HepG2 (cell line): ENCODE results near the gene CHN2. TPM values are rescaled to one million over a fixed set of nuclear protein-coding genes. Genes with fewer than 3 reads are reported as not detected.

Experiments
- ATAC-seq: fragments of 200-7000 bp; cut with Tn5 transposase; 3 replicates; pipeline ENCODE4 v1.9.1; 2020; ENCODE audit warnings: mild to moderate bottlenecking, moderate library complexity
- BruUV-seq: library from RNA; stranded (reverse); fragments of 400-500 nt; replicated peaks from 2 replicates; lab custom pipeline; 2021; lab: Mats Ljungman, UMichigan
- CTCF ChIA-PET: fragments of 300-600 bp; formaldehyde crosslinking; extraction: SDS; loops from one replicate; lab custom pipeline; 2021; ENCODE audit warnings: low total read pairs, inconsistent platforms, low intra/inter-chr PET ratio; lab: Yijun Ruan, JAX
- POLR2A ChIA-PET: fragments of 350-600 bp; sonication (Branson Sonifier 250); formaldehyde crosslinking; loops from one replicate; lab custom pipeline; 2020; ENCODE audit warnings: antibody characterized with exemption, inconsistent platforms; lab: Yijun Ruan, JAX
- DNase-seq: peaks from one replicate; pipeline ENCODE4 v3.0.0-alpha.2; 2015; ENCODE audit warnings: low spot score
- FAIRE-seq: peaks from 3 replicates; lab custom pipeline; 2011; peaks lifted over from hg19 to GRCh38; lab: Jason Lieb, UNC
- H2AFZ ChIP-seq: one replicate; pipeline ENCODE4 v1.6.1; 2011; ENCODE audit warnings: low read length, inconsistent platforms
- H3K27ac ChIP-seq: fragments of 300-600 bp; 3 replicates; pipeline ENCODE4 v1.8.0; 2011; ENCODE audit warnings: mixed run types, mild to moderate bottlenecking, mixed read lengths, low read length, inconsistent platforms; ENCODE audit not compliant: insufficient read depth; ENCODE audit errors: extremely low read length
- H3K27me3 ChIP-seq, 2 experiments: fragments of 200-600 bp in 1 of 2; 2 replicates in 1 of 2; 3 replicates in 1 of 2; pipeline versions ENCODE4 v1.6.0 to v1.8.0; 2011; ENCODE audit warnings: low read length in 2 of 2, mild to moderate bottlenecking in 2 of 2, moderate library complexity in 2 of 2, inconsistent platforms in 1 of 2; ENCODE audit not compliant: insufficient read depth in 2 of 2, control insufficient read depth in 1 of 2
- H3K36me3 ChIP-seq, 2 experiments: fragments of 200-600 bp in 1 of 2; replicated peaks in 1 of 2; 2 replicates in 1 of 2; 3 replicates in 1 of 2; pipeline versions ENCODE4 v1.5.1 to v1.8.0; 2011; ENCODE audit warnings: low read length in 2 of 2, inconsistent platforms in 1 of 2; ENCODE audit not compliant: insufficient read depth in 2 of 2, control insufficient read depth in 1 of 2
- H3K4me1 ChIP-seq: 2 replicates; pipeline ENCODE4 v1.5.1; 2012; ENCODE audit warnings: low read length, inconsistent platforms; ENCODE audit not compliant: insufficient read depth
- H3K4me2 ChIP-seq: 2 replicates; pipeline ENCODE4 v1.6.0; 2011; ENCODE audit warnings: low read depth, low read length, inconsistent platforms
- H3K4me3 ChIP-seq, 3 experiments: fragments of 200-600 bp in 1 of 3; sonication (generic), shearing (Covaris generic) in 1 of 3; replicated peaks in 1 of 3; 2 replicates each; pipeline ENCODE4 v1.5.1; 2011 to 2016; ENCODE audit warnings: low read length in 3 of 3, inconsistent platforms in 2 of 3, low read depth in 2 of 3, mild to moderate bottlenecking in 2 of 3, control low read depth in 1 of 3, mixed read lengths in 1 of 3; ENCODE audit not compliant: insufficient read depth in 1 of 3
- H3K79me2 ChIP-seq: one replicate; pipeline ENCODE4 v1.6.1; 2011; ENCODE audit warnings: low read length, inconsistent platforms; ENCODE audit not compliant: insufficient read depth
- H3K9ac ChIP-seq: 2 replicates; pipeline ENCODE4 v1.6.0; 2011; ENCODE audit warnings: mild to moderate bottlenecking, low read depth, low read length, inconsistent platforms; ENCODE audit not compliant: insufficient read depth
- H3K9me3 ChIP-seq: 2 replicates; pipeline ENCODE4 v1.5.1; 2012; ENCODE audit warnings: mild to moderate bottlenecking, low read length
- H4K20me1 ChIP-seq: 2 replicates; pipeline ENCODE4 v1.6.0; 2011; ENCODE audit warnings: inconsistent platforms, mild to moderate bottlenecking, low read length, moderate library complexity; ENCODE audit not compliant: insufficient read depth
- ADNP ChIP-seq: sonication (generic); formaldehyde crosslinking; IDR thresholded peaks from 2 replicates; pipeline ENCODE4 v1.4.0; 2020; ENCODE audit warnings: missing genetic modification reagents
- ARNT2 ChIP-seq: sonication (generic); formaldehyde crosslinking; IDR thresholded peaks from 2 replicates; pipeline ENCODE4 v1.8.0; 2022; ENCODE audit warnings: mild to moderate bottlenecking, low read depth, missing genetic modification reagents, moderate library complexity
- BHLHE40 ChIP-seq: IDR thresholded peaks from 2 replicates; pipeline ENCODE4 v1.6.1; 2011; ENCODE audit warnings: low read length, improper control_type of control experiment
- HCFC1 ChIP-seq: fragments of 150-350 bp; IDR thresholded peaks from 2 replicates; pipeline ENCODE4 v1.6.1; 2014; ENCODE audit warnings: low read depth, low read length
- HOXA7 ChIP-seq: sonication (generic); formaldehyde crosslinking; IDR thresholded peaks from 2 replicates; pipeline ENCODE4 v1.8.1; 2022; ENCODE audit warnings: mild to moderate bottlenecking, missing genetic modification reagents, moderate library complexity
- MLLT10 ChIP-seq: sonication (generic); formaldehyde crosslinking; IDR thresholded peaks from 2 replicates; pipeline ENCODE4 v1.4.0; 2020; ENCODE audit warnings: missing genetic modification reagents
- NFATC3 ChIP-seq: sonication (generic); formaldehyde crosslinking; IDR thresholded peaks from 2 replicates; pipeline ENCODE4 v1.5.1; 2020; ENCODE audit warnings: mild to moderate bottlenecking, missing genetic modification reagents
- NFE2L1 ChIP-seq: sonication (generic); formaldehyde crosslinking; IDR thresholded peaks from 2 replicates; pipeline ENCODE4 v1.4.0; 2020; ENCODE audit warnings: missing genetic modification reagents, mild to moderate bottlenecking, borderline replicate concordance
- NR2F1 ChIP-seq, 2 experiments: fragments of 450-650 bp in 1 of 2; formaldehyde crosslinking in 1 of 2; IDR thresholded peaks; 2 replicates each; pipeline versions ENCODE4 v1.5.0 to v1.6.1; 2016 to 2020; ENCODE audit warnings: mild to moderate bottlenecking in 1 of 2, missing compliant biosample characterization in 1 of 2, missing genetic modification reagents in 1 of 2, moderate library complexity in 1 of 2
- TERF1 ChIP-seq: sonication (generic); formaldehyde crosslinking; IDR thresholded peaks from 2 replicates; pipeline ENCODE4 v1.8.0; 2022; ENCODE audit warnings: mild to moderate bottlenecking, missing genetic modification reagents, moderate library complexity
- THYN1 ChIP-seq: sonication (generic); formaldehyde crosslinking; IDR thresholded peaks from 2 replicates; pipeline ENCODE4 v1.8.1; 2023; ENCODE audit warnings: low read depth, mild to moderate bottlenecking, moderate library complexity, missing genetic modification reagents, borderline replicate concordance
- YEATS2 ChIP-seq: sonication (generic); formaldehyde crosslinking; IDR thresholded peaks from 2 replicates; pipeline ENCODE4 v1.4.0; 2020; ENCODE audit warnings: missing genetic modification reagents, borderline replicate concordance
- ZFYVE20 ChIP-seq: sonication (generic); formaldehyde crosslinking; IDR thresholded peaks from 2 replicates; pipeline ENCODE4 v1.8.0; 2023; ENCODE audit warnings: low read depth, mild to moderate bottlenecking, moderate library complexity, missing genetic modification reagents, borderline replicate concordance
- ZKSCAN1 ChIP-seq: fragments of 150-350 bp; IDR thresholded peaks from 2 replicates; pipeline ENCODE4 v1.6.1; 2014; ENCODE audit warnings: low read length
- ZNF460 ChIP-seq: sonication (generic); formaldehyde crosslinking; IDR thresholded peaks from 2 replicates; pipeline ENCODE4 v1.5.1; 2020; ENCODE audit warnings: missing genetic modification reagents, mild to moderate bottlenecking, borderline replicate concordance
- ZNF678 ChIP-seq: sonication (generic); formaldehyde crosslinking; IDR thresholded peaks from 2 replicates; pipeline ENCODE4 v1.4.0; 2020; ENCODE audit warnings: mild to moderate bottlenecking, missing genetic modification reagents
- ZNF776 ChIP-seq: sonication (generic); formaldehyde crosslinking; IDR thresholded peaks from 2 replicates; pipeline ENCODE4 v1.4.0; 2020; ENCODE audit warnings: mild to moderate bottlenecking, missing genetic modification reagents
- ZNF777 ChIP-seq: sonication (generic); formaldehyde crosslinking; IDR thresholded peaks from 2 replicates; pipeline ENCODE4 v1.4.0; 2020; ENCODE audit warnings: missing genetic modification reagents
- ZNF788 ChIP-seq: sonication (generic); formaldehyde crosslinking; IDR thresholded peaks from 2 replicates; pipeline ENCODE4 v1.5.0; 2020; ENCODE audit warnings: mild to moderate bottlenecking, missing genetic modification reagents, borderline replicate concordance
- WGBS: methylation state at CpG from one replicate; pipeline ENCODE4 v1.1.6; 2017; ENCODE audit warnings: low lambda C conversion rate; 5-methylcytosine and 5-hydroxymethylcytosine counted together
- in situ Hi-C: cut with HindIII; loops from 2 replicates; pipeline ENCODE4 v1.10.0; 2017; ENCODE audit warnings: low pct_unique_long_range_greater_than_20kb; ENCODE audit not compliant: extremely low pct_ligation_motif_present
- intact Hi-C: fragments of 100-400 bp; cut with micrococcal nuclease; formaldehyde crosslinking; loops from one replicate; pipeline ENCODE4 v1.10.0; 2022; ENCODE audit not compliant: unreplicated experiment
- polyA plus RNA-seq, 8 experiments: library from polyadenylated mRNA; depleted of rRNA in 3 of 8; stranded (reverse) in 7 of 8; unstranded in 1 of 8; fragments of >200 nt; fragmentation: Illumina TruSeq in 4 of 8; extraction: Trizol in 4 of 8; gene quantifications; 2 replicates each; pipeline versions ENCODE4 v1.2.1 to v1.2.3, GENCODE V29; 2011 to 2016; ENCODE audit warnings: low read depth in 4 of 8, missing spikeins in 1 of 8, mixed read lengths in 1 of 8; ENCODE audit not compliant: insufficient read depth in 1 of 8
- total RNA-seq, 5 experiments: library from RNA; depleted of rRNA; stranded (reverse); fragments of >200 nt; fragmentation: Illumina TruSeq; extraction: Trizol; gene quantifications; 2 replicates each; pipeline ENCODE4 v1.2.3, GENCODE V29; 2016; ENCODE audit warnings: low read depth in 1 of 5
- TF ChIP-seq, protein P1 (sequence below): sonication (generic); formaldehyde crosslinking; IDR thresholded peaks from 2 replicates; pipeline ENCODE4 v1.5.1; 2020; ENCODE audit warnings: missing genetic modification reagents, mild to moderate bottlenecking, borderline replicate concordance

Gene CHN2
- total and polyA plus RNA-seq, 2 of the 13 experiments (the other 11 are each of a cell fraction or from before 2014, with no cell fraction given): 23.5 to 30.5 TPM

DNA sequence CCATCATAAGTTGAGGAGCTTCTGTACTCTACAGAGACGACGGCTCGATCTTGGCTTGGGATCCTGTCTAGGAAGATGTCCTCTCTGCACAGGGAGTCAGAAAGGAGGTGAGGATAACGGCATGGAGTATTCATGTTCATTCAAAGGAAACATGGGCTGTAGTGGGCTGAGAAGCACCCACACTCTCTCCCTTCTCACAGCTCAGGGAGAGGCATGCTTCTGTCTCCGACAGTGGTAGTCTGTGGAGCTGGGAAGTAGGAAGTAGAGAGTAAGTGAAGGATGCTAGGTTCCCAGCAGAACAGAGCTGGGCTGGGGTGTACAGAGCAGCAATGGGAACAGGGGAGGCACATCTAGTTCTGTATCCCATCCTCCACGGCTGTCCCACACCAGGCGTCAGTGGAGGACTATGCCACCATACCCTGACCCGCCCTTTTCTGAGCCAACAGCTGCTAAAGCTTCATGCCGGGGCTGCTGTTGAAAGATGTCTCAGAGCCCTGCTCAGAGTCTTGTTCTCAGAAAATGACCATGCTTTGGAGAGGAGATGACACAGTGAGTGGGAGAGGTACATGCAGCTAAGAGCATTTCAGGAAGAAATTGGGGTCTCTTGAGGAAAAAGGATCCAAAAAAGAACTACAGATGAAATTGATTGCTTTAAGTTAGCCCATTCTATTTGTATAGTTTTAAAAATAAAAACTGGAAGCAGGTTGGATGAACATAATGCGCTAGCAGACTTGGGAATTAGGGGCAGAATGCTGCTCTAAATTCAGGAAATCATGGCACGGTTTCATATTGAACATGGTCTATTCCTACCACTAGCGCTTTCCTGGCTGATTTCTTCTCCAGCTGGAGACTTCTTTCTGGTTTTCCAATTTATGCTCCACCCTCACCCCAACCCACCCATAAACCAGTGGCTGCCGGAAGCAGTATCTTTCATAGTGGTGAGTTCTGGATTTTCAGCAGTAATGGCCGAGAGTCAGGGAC lies 138.6 kb downstream of the CHN2 start:
- no peak overlapping the region for H2AFZ ChIP-seq
- 97% methylated on average over 12 of the region's 14 CpGs for WGBS
- H3K27ac ChIP-seq: no peak overlapping the region
- H3K36me3 ChIP-seq: no peaks in the 10 kb centered on the region
- no peaks in the 10 kb centered on the region for H3K27me3 ChIP-seq
- ChIA-PET CTCF (no interaction called here), POLR2A (interaction anchor here (0.8 kb wide), 1 partner anchor 143 kb away, joined by 3 read pairs; no protein-coding TSS in a partner anchor)
- no peak overlapping the region for H3K9ac ChIP-seq
- 0 out of 2 replicates have a peak, but pooled peaks cover 5% of the 10 kb centered on the region for H4K20me1 ChIP-seq
- peaks cover 77% of the 10 kb centered on the region for H3K4me1 ChIP-seq
- no peak overlapping the region for H3K4me3 ChIP-seq
- no peak for FAIRE-seq
- no peaks in the 10 kb centered on the region for H3K9me3 ChIP-seq
- no peak for DNase-seq
- H3K4me2 ChIP-seq: no peak overlapping the region
- ATAC-seq: no peak
- intact Hi-C loops (no loop called here), in situ Hi-C loops (no loop called here)
- no peak for TF ChIP-seq ZNF777
- TF ChIP-seq ZNF678 (CRISPR knock-in tag): no peak
- no peak for TF ChIP-seq YEATS2
- TF ChIP-seq, protein P1, sequence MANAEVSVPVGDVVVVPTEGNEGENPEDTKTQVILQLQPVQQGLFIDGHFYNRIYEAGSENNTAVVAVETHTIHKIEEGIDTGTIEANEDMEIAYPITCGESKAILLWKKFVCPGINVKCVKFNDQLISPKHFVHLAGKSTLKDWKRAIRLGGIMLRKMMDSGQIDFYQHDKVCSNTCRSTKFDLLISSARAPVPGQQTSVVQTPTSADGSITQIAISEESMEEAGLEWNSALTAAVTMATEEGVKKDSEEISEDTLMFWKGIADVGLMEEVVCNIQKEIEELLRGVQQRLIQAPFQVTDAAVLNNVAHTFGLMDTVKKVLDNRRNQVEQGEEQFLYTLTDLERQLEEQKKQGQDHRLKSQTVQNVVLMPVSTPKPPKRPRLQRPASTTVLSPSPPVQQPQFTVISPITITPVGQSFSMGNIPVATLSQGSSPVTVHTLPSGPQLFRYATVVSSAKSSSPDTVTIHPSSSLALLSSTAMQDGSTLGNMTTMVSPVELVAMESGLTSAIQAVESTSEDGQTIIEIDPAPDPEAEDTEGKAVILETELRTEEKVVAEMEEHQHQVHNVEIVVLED (CRISPR knock-in tag): no peak
- no peak for TF ChIP-seq ZKSCAN1
- no peak for TF ChIP-seq ZFYVE20 (CRISPR knock-in tag)
- no peak for TF ChIP-seq THYN1 (CRISPR knock-in tag)
- TF ChIP-seq MLLT10 (CRISPR knock-in tag): no peak
- no peak for TF ChIP-seq ZNF788
- TF ChIP-seq NFE2L1: no peak
- TF ChIP-seq ADNP (CRISPR knock-in tag): no peak
- no peak for TF ChIP-seq ZNF460
- TF ChIP-seq TERF1: no peak
- no peak for TF ChIP-seq BHLHE40
- TF ChIP-seq NR2F1 (CRISPR knock-in tag; IDR thresholded peaks at IDR 0.05): no peak
- TF ChIP-seq ZNF776 (CRISPR knock-in tag): no peak
- TF ChIP-seq HOXA7 (CRISPR knock-in tag): no peak
- TF ChIP-seq HCFC1: no peak
- no peak for TF ChIP-seq NFATC3 (CRISPR knock-in tag)
- TF ChIP-seq ARNT2 (CRISPR knock-in tag): no peak
- H3K79me2 ChIP-seq: peaks cover 21% of the 10 kb centered on the region
- BruUV-seq: no TSS peak
